COLO668 (cell line): ENCODE measurements around the gene LYPLA2.
"Not testable (repeated sequence)": the region's sequence is repeated elsewhere in the genome, so short reads cannot be mapped to it uniquely, and the experiment has no call there.

Experiments
- DNase-seq: peaks from one replicate; lab custom pipeline; 2025; ENCODE audit not compliant: unreplicated experiment; lab: John Stamatoyannopoulos, UW

The LYPLA2 gene

DNA sequence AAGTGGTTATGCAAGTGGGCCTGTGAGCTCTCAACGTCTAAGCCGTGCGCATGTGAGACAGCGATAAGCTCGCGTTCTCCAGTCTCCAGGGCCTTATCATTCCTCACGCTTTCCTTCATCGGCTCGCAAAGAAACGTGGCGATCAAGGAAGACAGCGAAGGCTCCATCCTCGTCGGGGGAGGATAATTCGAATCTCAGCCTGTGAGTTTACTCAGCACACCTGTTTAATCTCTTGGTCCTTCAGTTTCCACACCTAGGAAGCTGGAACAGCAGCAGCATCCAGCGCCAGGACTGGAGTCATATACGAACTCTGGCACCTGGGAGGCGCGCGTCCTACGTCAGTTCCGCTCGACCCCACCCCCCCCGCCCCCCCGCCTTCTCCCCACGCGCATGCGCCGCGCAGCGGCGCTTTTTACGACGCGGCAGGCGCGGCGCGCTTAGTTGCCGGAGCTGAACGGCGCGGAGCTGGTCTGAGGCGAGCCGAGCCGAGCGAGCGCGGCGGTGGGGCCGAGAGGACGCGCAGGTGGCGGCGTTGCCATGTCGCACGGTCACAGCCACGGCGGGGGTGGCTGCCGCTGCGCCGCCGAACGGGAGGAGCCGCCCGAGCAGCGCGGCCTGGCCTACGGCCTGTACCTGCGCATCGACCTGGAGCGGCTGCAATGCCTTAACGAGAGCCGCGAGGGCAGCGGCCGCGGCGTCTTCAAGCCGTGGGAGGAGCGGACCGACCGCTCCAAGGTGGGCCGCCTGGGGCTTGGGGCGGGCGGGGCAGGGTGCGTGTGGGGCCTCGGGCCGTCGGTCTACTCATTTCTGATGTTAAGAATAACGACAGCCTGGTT, 12.7 kb upstream of the LYPLA2 start, which contains the start of gene PITHD1:
Gene PITHD1, plus strand, starts transcription at position 440 of the 836 bp plus-strand sequence. Its CDS starts 98 bp downstream, at position 538.
- DNase-seq, result peak; percentile 98

DNA sequence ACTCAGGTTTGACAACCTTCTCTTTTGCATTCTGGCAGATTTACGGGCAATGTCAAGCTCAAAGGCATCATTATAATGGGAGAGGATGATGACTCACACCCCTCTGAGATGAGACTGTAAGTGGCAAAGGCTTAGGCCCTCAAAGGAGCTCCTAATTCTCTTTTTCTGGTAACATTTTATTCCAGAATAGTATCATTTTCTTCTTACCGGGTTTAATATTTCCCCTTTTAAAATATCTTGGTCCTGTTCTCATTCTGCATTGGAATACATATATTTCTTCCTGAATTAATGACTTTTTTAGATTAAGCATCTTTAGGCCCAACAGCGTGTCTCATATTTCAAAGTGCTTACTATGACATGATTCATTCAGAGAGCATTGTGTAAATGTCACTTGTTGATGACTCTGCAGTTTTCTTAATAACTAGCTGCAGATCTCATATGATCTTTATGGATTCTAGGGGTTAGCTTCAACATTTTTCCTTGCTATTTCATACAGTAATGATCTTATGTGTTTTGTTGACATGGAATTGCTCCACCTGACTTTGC, 11.0 kb upstream of the LYPLA2 start:
- DNase-seq, result peak; percentile 39

DNA sequence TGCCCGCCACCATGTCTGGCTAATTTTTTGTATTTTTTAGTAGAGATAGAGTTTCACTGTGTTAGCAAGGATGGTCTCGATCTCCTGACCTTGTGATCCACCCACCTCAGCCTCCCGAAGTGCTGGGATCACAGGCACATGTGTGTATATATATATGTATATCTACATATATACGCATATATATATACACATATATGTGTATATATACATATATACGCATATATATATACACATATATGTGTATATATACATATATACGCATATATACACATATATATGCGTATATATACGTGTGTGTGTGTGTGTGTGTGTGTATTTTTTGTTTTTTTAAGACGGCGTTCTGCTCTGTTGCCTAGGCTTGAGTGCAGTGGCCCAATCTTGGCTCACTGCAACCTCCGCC, 7.8 kb upstream of the LYPLA2 start:
- not testable (repeated sequence) for DNase-seq

DNA sequence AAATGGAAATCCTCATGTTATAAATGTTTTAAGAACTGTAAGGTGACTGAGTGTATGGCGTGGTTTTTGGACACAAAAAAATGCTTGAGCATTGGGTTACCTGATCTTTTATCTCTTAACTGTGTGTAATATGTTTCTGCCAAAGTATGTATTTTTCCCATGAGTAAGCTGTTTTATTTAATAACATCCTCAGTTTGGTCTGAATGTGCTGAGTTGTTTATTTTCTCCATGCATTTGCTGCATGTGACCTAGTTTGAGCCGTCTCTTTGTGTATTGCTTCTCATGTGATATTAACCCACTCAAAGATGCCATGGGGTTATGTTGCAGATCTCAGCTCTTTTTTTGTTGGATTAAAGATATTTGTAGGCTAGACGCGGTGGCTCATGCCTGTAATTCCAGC, 6.1 kb upstream of the LYPLA2 start:
- DNase-seq, result no peak

DNA sequence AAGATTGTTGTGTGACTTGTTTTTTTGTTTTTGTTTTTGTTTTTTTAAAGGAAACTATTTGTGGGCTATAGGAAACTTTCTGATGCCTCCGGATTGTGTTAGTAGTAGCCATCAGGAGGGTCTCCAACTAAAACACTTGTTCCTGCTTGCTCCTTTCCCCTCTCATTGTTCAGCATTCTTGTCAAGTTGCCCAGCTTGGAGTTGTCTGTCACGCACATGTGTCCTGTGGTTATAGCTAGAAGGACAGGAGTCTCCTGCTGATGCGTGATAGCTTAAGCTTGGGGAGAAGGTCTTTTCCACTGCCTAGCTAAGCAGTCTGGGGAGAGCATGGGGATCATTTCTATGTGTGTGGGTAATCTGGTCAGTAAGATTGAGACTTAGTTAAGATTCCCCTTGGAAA, 3.2 kb upstream of the LYPLA2 start:
- DNase-seq, result no peak

DNA sequence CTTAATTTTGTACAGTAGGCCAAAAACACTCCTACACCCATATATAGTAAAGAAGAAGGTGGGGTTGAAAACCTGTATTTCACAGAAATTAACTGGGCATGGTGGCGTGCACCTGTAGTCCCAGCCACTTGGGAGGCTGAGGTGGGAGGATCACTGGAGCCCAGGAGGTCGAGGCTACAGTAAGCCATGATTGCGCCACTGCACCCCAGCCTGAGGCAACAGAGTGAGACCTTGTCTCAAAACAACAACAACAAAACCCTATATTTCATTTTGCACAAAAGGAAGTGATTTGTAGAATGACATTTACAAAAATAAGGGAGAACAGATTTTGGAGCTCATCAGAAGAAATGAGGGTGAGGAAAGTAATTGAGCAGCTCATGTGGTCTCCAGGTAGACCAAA, 2.2 kb upstream of the LYPLA2 start:
- no peak for DNase-seq

DNA sequence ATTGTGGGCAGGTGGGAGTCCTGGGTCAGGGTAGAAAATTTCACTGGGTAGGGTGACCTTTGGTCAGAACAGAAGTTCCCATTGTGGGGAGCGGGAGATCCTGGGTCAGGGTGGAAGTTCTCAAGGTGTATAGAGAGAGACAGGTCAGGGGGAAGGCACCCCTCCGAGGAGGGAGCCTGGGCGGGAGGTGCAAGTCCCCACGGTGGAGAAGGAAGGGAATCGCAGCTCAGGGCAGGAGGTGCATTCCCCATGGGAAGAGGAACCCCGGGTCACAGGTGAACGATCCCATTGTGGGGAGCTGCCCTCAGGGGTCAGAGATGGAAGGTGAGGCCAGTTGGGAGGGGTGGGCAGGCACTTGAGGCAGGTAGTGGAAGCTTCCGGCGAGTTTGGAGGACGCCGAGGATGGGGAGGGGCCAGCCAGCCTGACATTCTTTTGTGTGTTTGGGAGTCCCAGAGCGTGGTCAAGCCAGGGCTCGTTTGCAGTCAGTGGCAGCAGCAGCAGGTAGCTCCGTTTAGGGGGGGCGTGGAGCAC, 637 bp downstream of the LYPLA2 start:
- peak; percentile 66 for DNase-seq

DNA sequence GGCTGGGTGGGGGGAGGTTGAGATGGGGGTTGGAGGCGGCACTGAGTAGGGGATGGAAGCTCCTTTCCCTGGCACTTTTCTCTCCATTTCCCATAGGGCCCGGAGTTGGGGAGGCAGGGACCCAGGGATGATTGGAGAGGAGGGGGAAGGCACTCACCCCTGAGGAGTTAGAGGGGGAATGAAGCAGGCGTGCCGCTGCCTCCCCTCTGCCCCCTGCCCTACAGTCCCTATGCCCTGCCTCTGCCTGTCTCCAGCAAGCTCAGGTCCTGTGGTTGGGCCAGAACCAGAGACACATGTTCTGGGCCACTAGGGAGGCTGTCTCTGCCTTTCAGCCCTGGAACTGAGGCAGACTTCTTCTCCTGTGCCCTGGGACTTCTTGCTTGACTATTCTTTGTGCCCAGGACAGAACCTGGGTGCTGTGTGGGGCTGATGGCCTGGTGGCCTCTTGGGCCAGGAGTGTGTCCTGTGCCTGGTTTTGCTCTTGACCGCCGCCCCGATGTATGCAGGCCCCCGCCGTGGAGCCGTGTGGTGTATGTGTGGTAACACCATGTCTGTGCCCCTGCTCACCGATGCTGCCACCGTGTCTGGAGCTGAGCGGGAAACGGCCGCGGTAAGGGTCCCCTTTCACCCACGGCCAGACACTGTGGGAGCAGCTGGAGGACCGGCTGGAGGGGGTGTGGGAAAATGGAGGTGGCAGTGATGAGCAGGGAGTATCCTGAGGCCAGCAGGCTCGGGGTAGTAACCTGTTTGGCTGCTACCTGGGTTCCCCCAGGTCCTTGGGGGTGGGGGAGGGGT, 1.4 kb downstream of the LYPLA2 start:
- DNase-seq, result no peak

DNA sequence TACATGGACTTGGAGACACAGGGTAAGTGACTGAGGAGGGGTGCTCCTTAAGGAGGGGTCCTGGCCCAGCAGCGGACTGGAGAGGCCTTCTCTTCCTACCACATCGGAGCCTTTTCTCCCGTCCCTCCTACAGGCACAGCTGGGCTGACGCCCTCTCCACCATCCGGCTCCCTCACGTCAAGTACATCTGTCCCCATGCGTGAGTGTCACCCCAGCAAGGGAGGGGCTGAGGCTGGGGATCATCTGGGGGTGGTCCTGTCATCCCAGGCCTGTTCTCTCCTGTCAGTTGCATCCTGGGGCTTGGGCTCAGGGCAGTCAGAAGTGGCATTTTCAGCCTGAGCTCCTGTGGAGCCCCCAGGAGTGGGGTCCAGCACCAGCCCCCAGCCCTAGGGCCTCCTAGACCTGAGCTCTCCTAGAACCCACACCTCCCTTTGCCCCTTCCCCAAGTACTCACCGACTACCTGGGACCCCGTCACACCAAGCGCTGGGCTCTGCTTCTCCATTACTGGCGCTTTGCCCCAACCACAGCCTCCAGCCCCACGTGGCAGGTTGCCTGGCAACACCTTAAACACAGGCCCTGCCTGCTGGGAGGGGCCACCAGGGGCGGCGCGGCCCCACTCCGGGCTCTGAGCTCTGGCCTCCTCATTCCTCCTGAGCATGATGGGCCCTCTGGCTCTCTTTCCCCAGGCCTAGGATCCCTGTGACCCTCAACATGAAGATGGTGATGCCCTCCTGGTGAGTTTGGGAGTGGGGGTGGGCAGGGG, 2.3 kb downstream of the LYPLA2 start:
- DNase-seq, result peak; percentile 85

DNA sequence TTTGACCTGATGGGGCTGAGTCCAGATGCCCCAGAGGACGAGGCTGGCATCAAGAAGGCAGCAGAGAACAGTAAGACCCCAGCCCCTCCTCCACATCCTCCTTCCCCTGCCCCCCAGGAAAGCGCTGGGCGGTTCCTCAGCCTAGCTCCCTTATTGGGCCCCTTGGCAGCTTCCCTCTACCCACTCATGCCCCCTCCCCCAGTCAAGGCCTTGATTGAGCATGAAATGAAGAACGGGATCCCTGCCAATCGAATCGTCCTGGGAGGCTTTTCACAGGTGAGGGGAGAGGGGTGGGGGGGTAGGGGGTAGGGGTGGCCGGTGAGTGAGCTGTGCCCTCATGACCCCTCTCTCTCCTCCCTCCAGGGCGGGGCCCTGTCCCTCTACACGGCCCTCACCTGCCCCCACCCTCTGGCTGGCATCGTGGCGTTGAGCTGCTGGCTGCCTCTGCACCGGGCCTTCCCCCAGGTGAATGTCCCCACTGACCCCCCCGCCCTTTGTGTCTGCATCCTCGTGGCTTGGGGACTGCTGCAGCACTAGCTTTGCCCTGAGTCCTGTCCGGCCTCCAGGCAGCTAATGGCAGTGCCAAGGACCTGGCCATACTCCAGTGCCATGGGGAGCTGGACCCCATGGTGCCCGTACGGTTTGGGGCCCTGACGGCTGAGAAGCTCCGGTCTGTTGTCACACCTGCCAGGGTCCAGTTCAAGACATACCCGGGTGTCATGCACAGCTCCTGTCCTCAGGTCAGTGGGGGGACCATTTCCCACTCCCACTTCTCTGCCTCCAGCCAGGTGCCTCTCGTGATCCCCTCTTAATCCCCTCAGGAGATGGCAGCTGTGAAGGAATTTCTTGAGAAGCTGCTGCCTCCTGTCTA, 3.2 kb downstream of the LYPLA2 start:
- no peak for DNase-seq

DNA sequence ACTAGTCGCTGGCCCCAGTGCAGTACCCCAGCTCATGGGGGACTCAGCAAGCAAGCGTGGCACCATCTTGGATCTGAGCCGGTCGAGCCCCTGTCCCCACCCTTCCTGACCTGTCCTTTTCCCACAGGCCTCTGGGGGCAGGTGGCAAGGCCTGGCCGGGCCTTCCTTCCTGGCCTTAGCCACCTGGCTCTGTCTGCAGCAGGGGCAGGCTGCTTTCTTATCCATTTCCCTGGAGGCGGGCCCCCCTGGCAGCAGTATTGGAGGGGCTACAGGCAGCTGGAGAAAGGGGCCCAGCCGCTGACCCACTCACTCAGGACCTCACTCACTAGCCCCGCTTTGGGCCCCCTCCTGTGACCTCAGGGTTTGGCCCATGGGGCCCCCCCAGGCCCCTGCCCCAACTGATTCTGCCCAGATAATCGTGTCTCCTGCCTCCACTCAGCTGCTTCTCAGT, 3.8 kb downstream of the LYPLA2 start:
- DNase-seq, result not testable (repeated sequence)

DNA sequence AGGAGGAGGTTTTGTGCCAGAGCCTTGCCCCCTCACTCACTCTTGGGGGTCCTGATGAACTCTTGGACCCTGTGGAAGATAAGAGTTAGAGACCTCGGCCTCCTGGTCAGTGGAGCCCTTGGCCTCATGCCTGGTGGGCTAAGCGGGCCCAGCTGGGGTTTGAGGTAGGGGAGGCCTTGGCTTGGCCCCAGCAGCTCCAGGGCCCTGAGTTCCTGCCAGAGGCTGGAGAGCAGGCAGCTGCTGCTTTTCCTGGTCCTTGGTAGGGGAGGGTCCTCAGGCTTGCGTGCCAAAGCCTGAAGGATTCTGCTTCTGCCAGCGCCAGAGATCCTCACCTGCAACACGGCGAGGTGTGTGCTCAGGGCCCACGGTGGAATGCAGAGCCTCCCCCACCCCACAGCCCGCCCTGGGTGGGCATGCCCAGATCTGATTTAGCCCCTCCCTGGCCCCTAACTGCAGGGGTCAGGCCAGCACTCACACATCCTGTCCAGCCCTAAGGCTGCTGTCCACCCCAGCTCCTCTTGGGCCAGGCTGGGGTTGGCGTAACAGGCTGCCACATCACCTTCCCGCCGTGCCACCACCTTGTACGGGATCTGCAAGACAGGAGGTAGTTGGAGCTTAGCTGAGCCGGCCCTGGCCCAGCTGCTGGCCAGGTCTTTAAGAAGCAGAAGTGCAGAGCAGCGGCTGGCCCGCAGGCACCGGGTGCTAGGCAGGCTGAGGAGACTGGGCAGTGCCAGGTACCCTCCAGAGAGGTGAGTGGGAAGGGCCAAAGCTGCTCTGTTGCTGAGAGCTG, 4.9 kb downstream of the LYPLA2 start:
- no peak for DNase-seq

DNA sequence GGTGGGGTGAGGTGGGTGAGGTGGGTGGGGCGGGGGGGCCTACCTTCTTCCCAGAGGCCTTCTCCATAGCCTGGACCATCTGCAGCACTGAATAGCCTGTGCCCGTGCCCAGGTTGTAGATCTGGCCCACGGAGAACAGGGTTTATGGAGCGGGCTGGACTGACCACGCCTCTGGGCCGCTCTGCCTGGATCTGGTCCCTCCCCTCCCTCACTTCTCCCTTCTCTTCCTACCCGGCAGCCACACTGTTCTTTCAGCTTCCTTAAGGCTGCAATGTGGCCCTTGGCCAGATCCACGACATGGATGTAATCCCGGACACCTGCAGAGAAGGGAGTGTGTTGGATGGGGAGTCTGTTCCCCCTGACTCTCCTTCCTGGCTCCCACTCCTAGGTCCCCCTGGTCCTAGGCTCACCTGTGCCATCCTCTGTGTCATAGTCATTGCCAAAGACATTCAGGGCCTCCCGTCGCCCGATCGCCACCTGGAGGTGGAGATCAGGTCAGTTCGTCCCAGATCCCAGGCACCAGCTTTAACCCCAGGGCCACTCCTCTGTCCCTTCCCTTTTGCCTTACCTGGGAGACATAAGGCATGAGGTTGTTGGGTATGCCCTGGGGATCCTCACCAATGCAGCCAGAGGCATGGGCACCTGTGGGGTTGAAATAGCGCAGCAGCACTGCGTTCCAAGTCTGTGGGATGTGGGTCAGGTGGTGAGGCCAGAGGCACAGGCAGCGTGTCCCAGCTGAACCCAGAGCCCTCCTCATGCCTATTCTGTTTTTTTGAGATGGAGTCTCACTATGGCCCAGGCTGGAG, 5.7 kb downstream of the LYPLA2 start:
- DNase-seq, result no peak

DNA sequence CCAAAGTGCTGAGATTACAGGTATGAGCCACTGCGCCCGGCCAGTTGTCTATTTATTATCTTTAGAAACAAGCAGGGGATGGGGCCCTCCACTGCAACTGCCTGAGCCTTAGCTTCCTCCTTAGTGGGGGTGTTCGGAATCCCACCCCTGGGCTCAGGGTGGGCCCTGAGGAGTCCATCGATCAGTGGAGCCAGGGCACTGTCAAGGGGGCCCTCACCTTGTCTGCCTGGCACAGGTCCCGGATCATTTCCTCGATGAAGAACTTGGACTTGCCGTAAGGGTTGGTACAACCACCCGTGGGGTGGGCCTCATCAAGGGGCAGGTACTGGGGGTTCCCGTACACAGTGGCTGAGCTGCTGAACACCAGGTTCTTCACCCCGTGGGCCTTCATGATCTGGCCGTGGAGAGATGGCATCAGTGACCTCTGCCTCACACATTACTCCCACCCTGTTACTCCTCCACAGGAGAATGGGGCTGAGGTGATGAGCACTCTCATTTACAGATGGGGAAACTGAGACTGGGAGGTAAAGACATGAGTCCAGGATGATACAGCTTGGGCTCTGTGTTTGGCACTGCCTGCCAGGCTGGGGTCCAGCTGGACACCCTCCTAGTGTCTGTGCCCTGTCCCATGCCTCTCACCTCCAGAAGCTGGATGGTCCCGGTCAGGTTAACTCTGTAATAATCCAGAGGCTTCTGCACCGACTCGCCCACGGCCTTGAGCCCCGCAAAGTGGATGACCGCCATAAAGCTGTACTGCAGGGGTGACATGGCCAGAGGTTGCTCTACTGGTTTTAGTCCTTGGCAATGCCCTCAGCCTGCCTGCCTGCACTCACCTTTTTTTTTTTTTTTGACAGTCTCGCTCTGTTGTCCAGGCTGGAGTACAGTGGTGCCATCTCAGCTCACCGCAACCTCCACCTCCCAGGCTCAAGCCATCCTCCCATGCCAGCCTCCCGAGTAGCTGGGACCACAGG, 6.8 kb downstream of the LYPLA2 start:
- DNase-seq, result no peak

DNA sequence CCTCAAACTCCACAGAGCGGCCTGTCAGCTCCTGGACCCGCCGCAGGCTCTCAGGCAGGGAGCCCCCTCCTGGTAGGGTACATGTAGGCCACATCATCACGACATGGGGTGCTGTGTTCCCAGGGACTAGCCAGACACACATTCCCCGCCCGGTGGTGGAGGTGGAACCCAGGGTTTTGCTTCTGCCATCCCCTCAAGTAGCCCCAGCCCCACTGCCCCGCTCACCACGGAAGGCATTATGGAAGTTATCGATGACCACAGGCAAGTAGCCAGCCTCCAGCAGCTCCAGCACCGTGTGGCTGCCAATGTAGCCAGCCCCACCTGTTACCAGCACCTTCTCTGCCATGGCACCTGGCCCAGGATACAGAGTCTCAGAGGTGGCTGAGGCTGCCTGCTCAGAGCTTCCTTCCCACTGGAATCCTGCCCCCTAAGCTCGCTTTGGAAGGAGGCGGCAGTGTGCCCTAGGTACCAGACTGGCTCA, 7.8 kb downstream of the LYPLA2 start:
- no peak for DNase-seq

DNA sequence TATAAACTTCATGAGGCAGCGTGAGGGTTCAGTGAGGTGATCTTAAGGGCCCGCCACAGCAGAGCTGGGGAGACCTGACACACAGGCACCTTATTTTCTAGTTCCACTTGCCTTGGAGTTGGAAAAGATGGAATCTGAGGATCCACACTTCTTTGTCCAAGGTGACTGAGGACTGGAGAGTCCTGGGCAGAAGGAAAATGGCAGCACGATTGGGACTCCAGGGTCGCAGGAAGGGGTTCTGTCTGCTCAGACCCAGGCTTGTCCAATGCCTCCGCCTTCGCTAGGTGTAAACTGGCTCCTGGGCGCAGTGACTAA, 8.3 kb downstream of the LYPLA2 start:
- DNase-seq, result no peak
